Mammary epithelial cell (primary cell): ENCODE results near the gene RALGDS.

Experiments
- CTCF ChIP-seq, 2 donors: IDR thresholded peaks in 1 of 2; conservative IDR thresholded peaks in 1 of 2; 2 replicates each; pipeline ENCODE4 v1.5.1; 2011 to 2012; ENCODE audit warnings: inconsistent platforms in 2 of 2, low read length in 2 of 2, mild to moderate bottlenecking in 2 of 2, control low read depth in 1 of 2, low read depth in 1 of 2; ENCODE audit not compliant: insufficient read depth in 1 of 2; ENCODE audit errors: extremely low read depth in 1 of 2
- EZH2 ChIP-seq: IDR thresholded peaks from 2 replicates; pipeline ENCODE4 v1.6.1; 2012; ENCODE audit warnings: low read length, inconsistent platforms, borderline replicate concordance

GRCh38 chr9:133078486-133078885 is 42.6 kb downstream of the RALGDS start:
- TF ChIP-seq CTCF (conservative IDR thresholded peaks at IDR 0.05 in 1 of 2, IDR thresholded peaks at IDR 0.05 in 1 of 2; ENCODE audit: extremely low read depth in 1 of 2, insufficient read depth in 1 of 2, low read depth in 1 of 2, low read length in 2 of 2) (no peak), EZH2 (no peak)
